ENCODE measurements around the gene ARFRP1. TPM values are rescaled to one million over a fixed set of nuclear protein-coding genes. Genes with fewer than 3 reads are reported as not detected.

The ARFRP1 gene, protein sequence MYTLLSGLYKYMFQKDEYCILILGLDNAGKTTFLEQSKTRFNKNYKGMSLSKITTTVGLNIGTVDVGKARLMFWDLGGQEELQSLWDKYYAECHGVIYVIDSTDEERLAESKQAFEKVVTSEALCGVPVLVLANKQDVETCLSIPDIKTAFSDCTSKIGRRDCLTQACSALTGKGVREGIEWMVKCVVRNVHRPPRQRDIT
- total RNA-seq (2014; rRNA removed; shearing (Covaris generic); ENCODE audit: low replicate concordance): 39.5 and 66.1 TPM in 2 replicates

DNA sequence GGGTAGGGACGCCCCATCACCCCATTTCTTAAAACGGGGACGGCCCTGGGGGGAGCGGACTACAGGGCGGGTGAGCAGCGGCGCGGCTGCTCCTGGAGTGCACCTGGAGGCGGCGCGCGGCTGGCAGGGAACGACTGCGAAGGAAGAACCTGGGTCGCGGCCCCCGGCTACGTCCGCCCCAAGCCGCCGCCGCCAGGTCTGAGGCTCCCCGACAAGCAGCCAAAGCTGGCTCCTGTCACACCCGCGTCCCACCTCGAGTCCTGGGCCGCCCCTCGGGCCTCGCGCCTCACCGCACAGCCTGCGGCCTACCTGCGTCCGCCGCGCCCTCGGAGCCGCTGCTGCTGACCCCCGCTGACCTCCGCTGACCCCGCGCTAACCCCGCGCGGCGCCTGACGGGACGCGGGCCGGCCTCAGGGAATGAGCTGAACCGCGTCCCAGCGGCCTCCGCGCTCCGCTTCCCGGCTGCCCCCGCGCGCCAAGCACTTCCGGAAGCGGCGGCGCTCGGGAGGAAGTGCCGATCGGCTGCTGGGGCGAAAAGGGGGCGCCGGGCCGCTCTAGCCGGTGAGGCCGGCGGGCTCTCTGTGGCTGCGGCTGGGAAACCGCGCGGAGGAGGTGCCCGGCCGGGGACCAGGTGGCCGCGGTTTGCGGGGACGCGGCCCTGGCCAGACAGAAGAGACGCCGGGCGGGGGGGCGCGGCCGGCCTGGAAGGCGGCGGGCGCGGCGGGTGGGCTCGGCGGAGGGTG is at the start of gene ARFRP1, which contains the start of gene ZGPAT:
Gene ARFRP1 (minus strand): TSS at position 419 of the 743 bp plus-strand sequence. CDS start 885 bp downstream, outside the sequence.
Gene ZGPAT (plus strand): TSS at position 482 of the 743 bp plus-strand sequence. CDS start 542 bp downstream, outside the sequence.
- Histone ChIP-seq H3K36me3 (peaks cover 91% of the 10 kb centered on the region), H3K9me3 (peaks cover 11% of the 10 kb centered on the region), H3K27me3 (no peaks in the 10 kb centered on the region), H3K4me3 (peak within 1 kb of the TSS; percentile 95)
- peak; percentile 93 for DNase-seq

GRCh38 chr20:63756648-63756991 is 48.8 kb upstream of the ARFRP1 start:
- Histone ChIP-seq H3K4me3 (no peak overlapping the region), H3K27me3 (no peaks in the 10 kb centered on the region), H3K36me3 (no peaks in the 10 kb centered on the region), H3K9me3 (no peaks in the 10 kb centered on the region)
- DNase-seq: no peak

DNA sequence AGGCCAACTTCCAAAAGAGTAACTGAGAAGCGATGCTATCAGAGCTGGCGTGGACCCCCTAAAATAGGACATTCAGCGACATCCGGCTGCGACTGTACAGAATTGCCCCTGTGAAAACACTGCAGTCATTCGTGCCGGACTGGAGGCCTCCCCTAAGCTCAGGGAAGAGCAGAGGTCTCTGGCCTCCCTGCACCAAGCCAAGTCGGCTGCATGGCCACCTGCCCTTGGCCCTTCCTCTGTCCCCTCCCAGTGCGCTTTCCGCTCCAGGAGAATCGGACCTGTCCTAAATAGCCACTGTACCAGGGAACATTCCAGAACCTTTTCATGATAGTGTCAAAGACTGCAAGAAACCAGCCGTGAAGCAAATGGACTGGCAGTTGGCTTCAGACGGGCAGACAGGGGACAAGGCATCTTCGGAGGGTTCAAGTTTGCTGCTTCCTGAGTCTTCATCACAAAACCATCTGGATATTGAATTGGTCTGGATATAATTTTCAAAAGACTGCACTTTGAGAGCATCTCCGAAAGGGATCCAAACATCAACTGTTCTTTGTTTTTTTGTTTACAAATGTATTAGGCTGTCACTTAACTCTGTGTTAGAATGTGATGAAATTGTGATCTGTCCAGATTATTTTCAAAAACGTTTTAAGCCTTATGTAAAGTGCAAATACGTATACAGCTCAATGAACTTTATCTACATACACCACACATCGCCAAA is 48.3 kb upstream of the ARFRP1 start:
- H3K36me3 ChIP-seq: no peaks in the 10 kb centered on the region
- DNase-seq: no peak
- H3K4me3 ChIP-seq: no peak overlapping the region
- no peaks in the 10 kb centered on the region for H3K27me3 ChIP-seq
- no peaks in the 10 kb centered on the region for H3K9me3 ChIP-seq

- H3K36me3 ChIP-seq: no peaks in the 10 kb centered on the region
- DNase-seq: no peak
- H3K4me3 ChIP-seq: no peak overlapping the region
- H3K27me3 ChIP-seq: no peaks in the 10 kb centered on the region
- H3K9me3 ChIP-seq: no peaks in the 10 kb centered on the region
These were observed 46.2 kb upstream of the ARFRP1 start for GRCh38 chr20:63754008-63754407.

DNA sequence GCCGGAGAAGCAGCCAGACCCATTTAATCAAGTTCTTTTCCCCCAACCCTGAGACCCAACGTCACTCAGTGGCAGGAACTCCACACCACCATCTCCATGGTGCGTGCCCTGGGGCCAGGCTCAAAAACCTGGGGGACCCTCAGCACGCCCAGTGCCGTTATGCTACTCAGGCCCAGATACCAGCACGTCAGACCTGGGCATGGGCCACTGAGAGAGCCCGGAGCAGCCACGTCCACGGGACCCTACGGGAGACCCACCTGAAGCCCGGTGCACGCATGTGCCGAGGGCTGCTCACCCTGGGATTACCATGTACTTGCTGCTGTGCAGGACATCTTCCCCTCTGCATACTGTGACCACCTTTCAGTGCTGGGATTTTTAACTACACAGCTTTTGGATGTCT is 45.6 kb upstream of the ARFRP1 start:
- DNase-seq: no peak
- H3K9me3 ChIP-seq: no peaks in the 10 kb centered on the region

DNA sequence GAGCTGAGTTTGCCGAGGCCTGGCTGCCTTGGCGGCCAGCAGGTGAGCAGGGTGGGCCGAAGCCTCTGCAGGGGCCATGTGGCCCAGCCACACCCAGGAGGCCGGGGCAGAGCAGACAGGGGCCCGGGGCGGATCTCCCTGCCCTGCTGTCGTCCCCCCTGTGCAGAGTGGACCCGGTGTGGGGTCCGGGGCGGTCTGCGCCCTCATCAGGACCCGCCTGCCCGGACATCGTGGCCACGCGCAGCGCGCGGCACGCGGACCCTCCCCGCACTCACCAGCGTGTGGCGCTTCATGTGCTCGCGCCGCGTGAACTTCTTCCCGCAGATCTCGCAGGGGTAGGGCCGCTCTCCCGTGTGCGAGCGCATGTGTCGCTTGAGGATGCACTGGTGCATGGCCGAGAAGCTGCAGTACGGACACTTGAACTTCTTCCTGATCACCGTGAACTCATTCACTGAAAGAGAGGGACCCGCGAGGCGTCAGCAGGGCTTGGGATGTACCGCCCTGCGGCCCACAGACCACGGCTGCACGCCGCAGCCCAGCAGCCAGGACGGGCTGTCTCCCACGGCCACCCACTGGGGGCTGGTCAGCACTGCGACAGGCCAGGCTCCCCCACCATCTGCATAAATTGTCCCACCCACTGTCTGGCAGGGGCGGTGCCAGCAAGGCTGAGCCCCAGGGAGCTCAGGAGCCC is 44.8 kb upstream of the ARFRP1 start:
- DNase-seq: no peak
- Histone ChIP-seq H3K27me3 (no peaks in the 10 kb centered on the region), H3K9me3 (no peaks in the 10 kb centered on the region), H3K36me3 (no peaks in the 10 kb centered on the region; the same call in 1 of the 2 replicates), H3K4me3 (no peak overlapping the region)

More for the DNA sequence above, 45.6 kb upstream of the ARFRP1 start:
- Histone ChIP-seq H3K27me3 (no peaks in the 10 kb centered on the region), H3K4me3 (no peak overlapping the region), H3K36me3 (no peaks in the 10 kb centered on the region; the same call in 1 of the 2 replicates)

GRCh38 chr20:63751471-63752271 is 43.9 kb upstream of the ARFRP1 start:
- DNase-seq: no peak
- no peaks in the 10 kb centered on the region for H3K27me3 ChIP-seq
- no peaks in the 10 kb centered on the region for H3K9me3 ChIP-seq
- H3K36me3 ChIP-seq: no peaks in the 10 kb centered on the region; the same call in 1 of the 2 replicates
- no peak overlapping the region for H3K4me3 ChIP-seq

DNA sequence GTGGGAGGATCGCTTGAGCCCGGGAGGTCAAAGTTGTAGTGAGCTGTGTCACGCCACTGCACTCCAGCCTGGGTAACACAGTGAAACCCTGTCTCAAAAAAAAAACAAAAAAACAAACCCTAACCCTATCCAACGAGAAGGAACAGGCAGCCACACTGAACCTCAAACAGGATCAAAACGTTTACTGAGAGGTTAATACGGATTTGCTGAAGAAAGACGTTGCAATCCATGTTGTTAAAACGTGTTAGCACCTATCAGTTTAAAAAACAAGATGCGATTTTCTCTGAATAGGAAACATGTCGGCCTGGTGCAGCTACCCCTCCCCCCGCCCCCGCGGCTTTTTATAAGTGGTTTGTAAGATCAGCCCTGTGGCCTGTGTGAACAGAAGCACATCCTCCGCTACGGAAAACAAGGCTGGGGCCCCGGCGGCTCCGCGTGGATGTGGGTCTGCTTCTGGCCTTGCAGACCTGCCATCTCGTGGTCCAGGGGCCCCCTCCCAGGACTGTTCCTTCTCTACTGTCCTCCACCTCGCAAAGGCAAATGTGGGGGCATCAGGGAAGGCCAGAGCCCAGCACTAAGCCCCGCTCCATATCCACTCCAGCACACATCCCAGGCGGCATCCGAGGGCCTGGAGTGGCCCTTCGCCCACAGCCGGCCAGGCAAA is 43.2 kb upstream of the ARFRP1 start:
- DNase-seq: no peak
- Histone ChIP-seq H3K27me3 (no peaks in the 10 kb centered on the region), H3K4me3 (no peak overlapping the region), H3K9me3 (no peaks in the 10 kb centered on the region), H3K36me3 (no peaks in the 10 kb centered on the region; the same call in none of the 2 replicates)

- no peaks in the 10 kb centered on the region; the same call in none of the 2 replicates for H3K36me3 ChIP-seq
- H3K9me3 ChIP-seq: no peaks in the 10 kb centered on the region
- H3K4me3 ChIP-seq: no peak overlapping the region
- no peaks in the 10 kb centered on the region for H3K27me3 ChIP-seq
- no peak for DNase-seq
These were observed 42.1 kb upstream of the ARFRP1 start for GRCh38 chr20:63749597-63750508.

DNA sequence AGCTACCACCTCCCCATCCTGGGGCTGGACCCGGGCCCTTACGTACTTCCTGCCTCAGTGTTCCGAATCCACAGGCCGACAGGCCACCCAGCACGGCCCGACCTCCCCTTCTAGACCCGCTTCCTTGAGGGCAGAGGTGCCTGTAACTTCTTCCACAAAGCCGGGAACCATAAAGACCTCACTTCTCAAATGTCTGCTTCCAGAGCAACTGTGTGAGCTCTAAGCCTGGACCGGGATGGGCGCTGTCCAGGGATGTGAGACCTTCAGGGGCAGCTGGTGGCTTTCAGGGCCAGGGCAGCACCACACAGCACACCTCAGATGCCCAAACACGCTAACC is 41.1 kb upstream of the ARFRP1 start:
- Histone ChIP-seq H3K36me3 (peaks cover 2% of the 10 kb centered on the region), H3K9me3 (no peaks in the 10 kb centered on the region), H3K27me3 (no peaks in the 10 kb centered on the region), H3K4me3 (no peak overlapping the region)
- no peak for DNase-seq

DNA sequence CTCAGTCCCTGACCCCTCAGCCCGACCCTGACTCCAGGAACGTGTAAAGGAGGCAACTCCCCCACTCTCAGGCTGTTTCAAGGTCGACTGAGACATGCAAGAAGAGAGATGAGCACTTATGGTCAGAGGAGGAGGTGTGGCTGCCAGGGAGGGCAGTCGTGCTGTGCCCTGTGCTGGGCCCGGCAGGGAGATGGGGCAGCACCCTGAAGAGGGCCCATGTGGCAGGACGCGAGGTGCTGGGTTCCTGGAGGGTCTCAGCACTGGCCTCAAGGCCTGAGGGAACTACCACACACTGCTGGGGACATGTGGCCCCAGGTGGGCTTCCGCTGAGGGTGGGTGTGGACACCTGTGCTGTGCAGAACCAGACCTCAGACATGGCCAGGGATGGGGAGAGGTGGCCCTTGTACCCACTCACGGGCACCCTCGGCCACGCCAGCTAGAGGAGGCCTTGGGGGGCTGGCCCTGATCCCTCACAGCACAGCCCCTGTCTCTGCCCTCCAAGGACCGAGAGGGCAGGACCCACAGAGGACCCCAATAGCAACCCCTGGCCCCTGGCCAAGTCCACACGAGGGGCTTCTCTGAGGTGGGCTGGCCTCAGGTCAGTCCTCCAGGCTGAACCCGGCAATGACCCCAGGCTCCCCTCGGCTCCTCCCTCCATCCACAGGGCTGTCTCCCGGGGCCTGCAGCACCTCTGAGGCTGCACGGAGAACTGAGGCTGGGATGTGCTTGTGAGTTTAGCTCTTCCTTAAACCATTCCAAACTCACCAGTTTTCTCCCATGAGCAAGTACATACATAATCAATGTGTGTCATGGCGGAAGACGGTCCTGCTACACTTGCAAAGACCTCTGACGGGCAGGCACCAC is 40.5 kb upstream of the ARFRP1 start:
- Histone ChIP-seq H3K36me3 (peaks cover 8% of the 10 kb centered on the region), H3K4me3 (no peak overlapping the region), H3K9me3 (no peaks in the 10 kb centered on the region), H3K27me3 (no peaks in the 10 kb centered on the region)
- DNase-seq: no peak

GRCh38 chr20:63747622-63748069 is 39.9 kb upstream of the ARFRP1 start:
- Histone ChIP-seq H3K36me3 (peaks cover 13% of the 10 kb centered on the region), H3K27me3 (no peaks in the 10 kb centered on the region), H3K4me3 (no peak overlapping the region), H3K9me3 (no peaks in the 10 kb centered on the region)
- no peak for DNase-seq

GRCh38 chr20:63746751-63747315 is 39.1 kb upstream of the ARFRP1 start:
- Histone ChIP-seq H3K27me3 (no peaks in the 10 kb centered on the region), H3K9me3 (no peaks in the 10 kb centered on the region), H3K36me3 (peaks cover 21% of the 10 kb centered on the region), H3K4me3 (no peak overlapping the region)
- no peak for DNase-seq

All from MG63 (cell line).